ENCODE data around the gene TRAPPC3. TPM values are rescaled to one million over a fixed set of nuclear protein-coding genes. Genes with fewer than 3 reads are reported as not detected.

Gene TRAPPC3
- total and polyA plus RNA-seq, 7 donors = 34.8 to 91.8 (median 43.8) TPM

DNA sequence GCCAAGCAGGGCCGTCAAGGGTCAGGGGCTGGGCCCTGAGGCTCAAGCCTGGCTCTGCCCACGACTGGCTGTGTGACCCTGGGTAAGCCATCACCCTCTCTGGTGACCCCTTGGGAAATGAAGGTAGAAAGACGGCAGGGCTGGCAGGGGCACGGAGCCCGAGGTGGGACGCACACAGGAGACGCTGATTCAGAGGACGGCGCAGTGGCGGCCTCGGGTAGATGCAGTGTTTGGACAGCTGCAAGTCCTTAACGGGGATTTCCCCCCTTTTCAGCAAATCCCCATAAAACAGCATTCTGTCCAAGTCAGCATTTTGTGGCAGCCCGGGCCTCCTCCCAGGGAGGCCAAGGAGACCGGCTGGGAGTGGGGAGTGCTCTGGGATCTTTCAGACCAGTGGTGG is 41.0 kb downstream of the TRAPPC3 start:
- 51 to 63% (median 51%) methylated on average over 13 to 14 of the region's 14 CpGs for WGBS, 3 donors
- DNase-seq (no peak), ATAC-seq (no peak)
- H3K9me3 ChIP-seq = no peaks in the 10 kb centered on the region
- H3K27ac ChIP-seq = no peak overlapping the region
- no peaks in the 10 kb centered on the region for H3K27me3 ChIP-seq (ENCODE audit: insufficient read depth in 3 of 3, low read length in 2 of 3)
- intact Hi-C loops (cut with DNase I) = no loop called here
- TF ChIP-seq, protein P1, sequence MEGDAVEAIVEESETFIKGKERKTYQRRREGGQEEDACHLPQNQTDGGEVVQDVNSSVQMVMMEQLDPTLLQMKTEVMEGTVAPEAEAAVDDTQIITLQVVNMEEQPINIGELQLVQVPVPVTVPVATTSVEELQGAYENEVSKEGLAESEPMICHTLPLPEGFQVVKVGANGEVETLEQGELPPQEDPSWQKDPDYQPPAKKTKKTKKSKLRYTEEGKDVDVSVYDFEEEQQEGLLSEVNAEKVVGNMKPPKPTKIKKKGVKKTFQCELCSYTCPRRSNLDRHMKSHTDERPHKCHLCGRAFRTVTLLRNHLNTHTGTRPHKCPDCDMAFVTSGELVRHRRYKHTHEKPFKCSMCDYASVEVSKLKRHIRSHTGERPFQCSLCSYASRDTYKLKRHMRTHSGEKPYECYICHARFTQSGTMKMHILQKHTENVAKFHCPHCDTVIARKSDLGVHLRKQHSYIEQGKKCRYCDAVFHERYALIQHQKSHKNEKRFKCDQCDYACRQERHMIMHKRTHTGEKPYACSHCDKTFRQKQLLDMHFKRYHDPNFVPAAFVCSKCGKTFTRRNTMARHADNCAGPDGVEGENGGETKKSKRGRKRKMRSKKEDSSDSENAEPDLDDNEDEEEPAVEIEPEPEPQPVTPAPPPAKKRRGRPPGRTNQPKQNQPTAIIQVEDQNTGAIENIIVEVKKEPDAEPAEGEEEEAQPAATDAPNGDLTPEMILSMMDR (IDR thresholded peaks at IDR 0.05) = no peak
- no peaks in the 10 kb centered on the region for H3K36me3 ChIP-seq (ENCODE audit: insufficient read depth in 1 of 2, low read depth in 1 of 2)
- no peak overlapping the region for H3K4me3 ChIP-seq
- no peaks in the 10 kb centered on the region for H3K4me1 ChIP-seq

DNA sequence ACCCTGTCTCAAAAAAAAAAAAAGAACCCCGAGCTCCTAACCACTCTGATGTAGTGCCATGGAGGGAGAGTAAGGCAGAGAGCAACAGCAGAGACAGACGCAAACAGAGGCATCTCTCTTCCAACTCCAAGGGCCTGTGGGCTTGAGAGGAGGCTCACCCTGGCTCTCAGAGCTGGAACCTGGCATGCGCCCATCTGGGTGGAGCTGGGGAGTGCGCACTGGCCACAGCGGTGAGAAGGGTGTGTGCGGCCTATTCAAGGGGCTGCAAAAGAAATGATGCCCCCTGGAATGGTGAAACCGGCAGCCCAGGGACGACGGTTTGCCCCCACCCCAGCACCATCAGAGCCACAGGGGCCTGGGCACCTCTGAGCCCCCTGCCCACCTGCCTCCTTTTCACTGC is 41.9 kb downstream of the TRAPPC3 start:
- Histone ChIP-seq H3K27me3 (ENCODE audit: insufficient read depth in 3 of 3, low read length in 2 of 3) (no peaks in the 10 kb centered on the region), H3K36me3 (ENCODE audit: insufficient read depth in 1 of 2, low read depth in 1 of 2) (no peaks in the 10 kb centered on the region), H3K9me3 (no peaks in the 10 kb centered on the region), H3K4me3 (no peak overlapping the region), H3K27ac (no peak overlapping the region), H3K4me1 (no peaks in the 10 kb centered on the region)
- 75 to 88% (median 82%) methylated on average over 9 of the region's 9 CpGs for WGBS, 3 donors
- DNase-seq (no peak), ATAC-seq (no peak)
- TF ChIP-seq, protein P1 (IDR thresholded peaks at IDR 0.05) = no peak
- intact Hi-C loops (cut with DNase I) = no loop called here

DNA sequence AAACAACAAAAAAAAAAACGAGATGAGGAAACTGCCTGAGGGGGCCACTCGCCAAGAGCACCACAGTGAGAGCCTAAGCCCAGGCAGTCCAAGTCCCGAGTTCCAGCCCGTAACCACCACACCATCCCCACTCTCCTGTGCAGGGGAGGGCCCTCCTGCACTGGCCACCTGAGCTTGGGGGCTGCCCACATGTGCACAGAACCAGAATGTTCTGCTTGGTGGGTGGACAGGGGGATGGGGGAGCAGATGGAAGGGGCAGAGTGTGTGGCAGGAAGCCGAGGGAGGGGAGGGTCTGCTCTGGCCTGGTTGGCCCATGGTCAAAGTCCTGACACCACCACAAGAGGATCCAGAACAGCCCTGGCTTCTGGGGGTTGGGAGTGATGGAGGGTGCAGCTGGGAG is 43.0 kb downstream of the TRAPPC3 start:
- Histone ChIP-seq H3K36me3 (ENCODE audit: insufficient read depth in 1 of 2, low read depth in 1 of 2) (no peaks in the 10 kb centered on the region), H3K4me1 (no peaks in the 10 kb centered on the region), H3K27me3 (ENCODE audit: insufficient read depth in 3 of 3, low read length in 2 of 3) (no peaks in the 10 kb centered on the region), H3K4me3 (no peak overlapping the region), H3K27ac (no peak overlapping the region), H3K9me3 (no peaks in the 10 kb centered on the region)
- no peak for ATAC-seq
- intact Hi-C loops (cut with DNase I) = no loop called here
- TF ChIP-seq, protein P1 (IDR thresholded peaks at IDR 0.05) = no peak
- no peak for DNase-seq
- WGBS, 3 donors = 41 to 42% (median 41%) methylated on average over 5 of the region's 5 CpGs

DNA sequence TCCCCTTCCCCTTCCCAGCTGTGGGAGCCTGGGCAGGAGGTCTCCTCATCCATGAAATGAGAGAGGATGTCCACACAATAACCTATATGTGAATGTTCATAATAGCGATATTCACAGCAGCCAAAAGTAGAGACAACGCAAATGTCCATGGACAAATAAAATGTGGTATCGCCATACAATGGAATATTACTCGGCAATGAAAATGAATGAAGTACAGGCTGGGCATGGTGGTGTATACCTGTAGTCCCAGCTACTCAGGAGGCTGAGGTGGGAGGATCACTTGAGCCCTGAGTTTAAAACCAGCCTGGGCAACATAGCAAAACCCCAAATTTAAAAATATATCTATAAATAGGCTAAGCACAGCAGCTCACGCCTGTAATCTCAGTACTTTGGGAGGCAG is 47.7 kb downstream of the TRAPPC3 start:
- TF ChIP-seq, protein P1 (IDR thresholded peaks at IDR 0.05) = no peak

DNA sequence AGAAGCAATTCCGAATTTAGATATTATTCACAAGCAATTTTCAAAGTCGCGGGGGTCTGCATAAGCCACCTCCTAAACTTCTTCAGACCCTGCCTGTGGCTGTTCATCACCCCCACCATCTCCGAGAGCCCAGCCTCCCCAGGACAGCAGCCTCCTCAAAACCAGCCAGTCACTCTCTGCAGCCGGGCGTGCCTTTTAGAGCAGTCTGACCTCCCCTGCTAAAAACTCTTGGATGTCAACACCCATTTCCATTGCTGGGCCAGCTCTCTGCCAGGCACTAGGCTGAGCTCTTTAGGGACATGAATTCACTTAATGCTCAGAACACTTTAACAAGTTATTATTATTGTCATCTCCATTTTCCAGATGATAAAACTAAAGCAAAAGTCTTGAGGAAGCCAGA is 48.9 kb downstream of the TRAPPC3 start:
- intact Hi-C loops (cut with DNase I) = loop anchor here in 1 of 2 donors (2.0 kb wide), 2 partner anchors 88 to 320 kb away; no protein-coding TSS in a partner anchor
- TF ChIP-seq, protein P1 (IDR thresholded peaks at IDR 0.05) = no peak
- Histone ChIP-seq H3K4me3 (no peak overlapping the region), H3K27ac (no peak overlapping the region), H3K4me1 (peaks cover 3% of the 10 kb centered on the region), H3K36me3 (ENCODE audit: insufficient read depth in 1 of 2, low read depth in 1 of 2) (peaks cover 0 to 12% of the 10 kb centered on the region in 2 donors), H3K27me3 (ENCODE audit: insufficient read depth in 3 of 3, low read length in 2 of 3) (no peaks in the 10 kb centered on the region), H3K9me3 (no peaks in the 10 kb centered on the region)
- no peak for ATAC-seq
- 69 to 77% (median 77%) methylated on average over 6 of the region's 6 CpGs for WGBS, 3 donors
- no peak for DNase-seq

More for the DNA sequence above, 47.7 kb downstream of the TRAPPC3 start:
- no peaks in the 10 kb centered on the region for H3K9me3 ChIP-seq
- peaks cover 3% of the 10 kb centered on the region for H3K4me1 ChIP-seq
- ATAC-seq (no peak), DNase-seq (no peak)
- peaks cover 0 to under 1% of the 10 kb centered on the region in 2 donors for H3K36me3 ChIP-seq (ENCODE audit: insufficient read depth in 1 of 2, low read depth in 1 of 2)
- 98 to 99% (median 99%) methylated on average over 5 of the region's 5 CpGs for WGBS, 3 donors
- H3K4me3 ChIP-seq = no peak overlapping the region
- intact Hi-C loops (cut with DNase I) = loop anchor here in 1 of 2 donors (2.0 kb wide), 2 partner anchors 87 to 319 kb away; no protein-coding TSS in a partner anchor
- H3K27me3 ChIP-seq (ENCODE audit: insufficient read depth in 3 of 3, low read length in 2 of 3) = no peaks in the 10 kb centered on the region
- H3K27ac ChIP-seq = no peak overlapping the region
